Upper lobe of left lung (tissue), 4 donors: ENCODE results near the gene TUSC2.

Experiments used
- CTCF ChIP-seq, 6 experiments: fragments of 450-650 bp in 4 of 6; fragments of 200-600 bp in 2 of 6; sonication (generic) in 2 of 6; IDR thresholded peaks; one replicate each; pipeline ENCODE4 v1.5.1; 2016 to 2019; ENCODE audit warnings: antibody characterized with exemption in 6 of 6
- POLR2A ChIP-seq, 4 donors: fragments of 450-650 bp; IDR thresholded peaks; one replicate each; pipeline ENCODE4 v1.5.1; 2016 to 2017; ENCODE audit warnings: antibody characterized with exemption in 4 of 4, mild to moderate bottlenecking in 2 of 4
- POLR2AphosphoS5 ChIP-seq, 2 donors: sonication (generic); formaldehyde crosslinking; IDR thresholded peaks; one replicate each; pipeline ENCODE4 v1.5.1; 2017; ENCODE audit warnings: antibody characterized with exemption in 2 of 2

GRCh38 chr3:50333744-50334328, 5.8 kb upstream of the TUSC2 start:
- TF ChIP-seq CTCF (IDR thresholded peaks at IDR 0.05) (no peak), POLR2A (IDR thresholded peaks at IDR 0.05) (peak in 1 of 4 donors; percentile 31), POLR2AphosphoS5 (IDR thresholded peaks at IDR 0.05) (peak; percentile 71 to 80)
